ENCODE data around the gene TAB2.

- TF ChIP-seq HDGF (IDR thresholded peaks at IDR 0.05; ENCODE audit: borderline replicate concordance) = no peak
- no peak for TF ChIP-seq SP1 (IDR thresholded peaks at IDR 0.05)
- TF ChIP-seq BHLHE40 (IDR thresholded peaks at IDR 0.05; ENCODE audit: borderline replicate concordance) = no peak
- no peak for TF ChIP-seq SUZ12 (IDR thresholded peaks at IDR 0.05)
- TF ChIP-seq NFRKB (IDR thresholded peaks at IDR 0.05) = no peak
Measured at GRCh38 chr6:149431905-149432775, 114.6 kb downstream of the TAB2 start.
